ENCODE measurements around the gene DEFB121.

The DEFB121 gene

GRCh38 chr20:31355981-31356380 lies 50.0 kb downstream of the DEFB121 start:
- DNase-seq, result no peak

All from stimulated activated CD4-positive, alpha-beta T cell treated with anti-CD3 and anti-CD28 coated beads, Interleukin-15, amount 100 ng/mL, for 24 hours (primary cell).